AG09309 (cell line): Measurements from ENCODE around the gene GNAQ.

ENCODE experiments used
- DNase-seq: peaks from one replicate; pipeline ENCODE4 v3.0.0-alpha.2; 2010; ENCODE audit warnings: low read depth
- H3K4me3 ChIP-seq: 2 replicates; pipeline ENCODE4 v1.5.1; 2011; ENCODE audit warnings: mild to moderate bottlenecking, low read depth, low read length, moderate library complexity; ENCODE audit not compliant: control insufficient read depth
- TF ChIP-seq, protein P1 (sequence below): IDR thresholded peaks from 2 replicates; pipeline ENCODE4 v1.5.1; 2011; ENCODE audit warnings: mild to moderate bottlenecking, low read depth, low read length, inconsistent platforms; ENCODE audit not compliant: insufficient read depth, control insufficient read depth; ENCODE audit errors: missing control alignments

Gene GNAQ

DNA sequence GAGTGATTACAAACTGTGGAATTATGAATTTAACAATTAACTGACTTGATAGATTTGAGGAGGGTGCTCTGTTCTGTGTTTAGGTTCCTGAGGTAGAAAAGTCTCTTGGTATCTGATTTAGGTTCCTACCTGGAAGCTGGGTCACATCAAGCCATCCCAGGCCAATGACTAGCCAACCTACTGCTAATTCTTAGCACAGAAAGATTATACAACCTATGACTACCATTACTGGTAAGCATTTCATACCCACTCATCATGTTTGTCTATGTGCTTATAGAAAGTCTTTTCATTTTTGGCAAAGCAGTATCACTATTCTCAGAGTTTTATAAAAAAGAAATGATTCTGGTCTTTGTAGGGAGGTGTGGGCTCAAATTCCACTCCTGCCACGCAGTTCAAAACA lies 49.7 kb downstream of the GNAQ start:
- TF ChIP-seq, protein P1, sequence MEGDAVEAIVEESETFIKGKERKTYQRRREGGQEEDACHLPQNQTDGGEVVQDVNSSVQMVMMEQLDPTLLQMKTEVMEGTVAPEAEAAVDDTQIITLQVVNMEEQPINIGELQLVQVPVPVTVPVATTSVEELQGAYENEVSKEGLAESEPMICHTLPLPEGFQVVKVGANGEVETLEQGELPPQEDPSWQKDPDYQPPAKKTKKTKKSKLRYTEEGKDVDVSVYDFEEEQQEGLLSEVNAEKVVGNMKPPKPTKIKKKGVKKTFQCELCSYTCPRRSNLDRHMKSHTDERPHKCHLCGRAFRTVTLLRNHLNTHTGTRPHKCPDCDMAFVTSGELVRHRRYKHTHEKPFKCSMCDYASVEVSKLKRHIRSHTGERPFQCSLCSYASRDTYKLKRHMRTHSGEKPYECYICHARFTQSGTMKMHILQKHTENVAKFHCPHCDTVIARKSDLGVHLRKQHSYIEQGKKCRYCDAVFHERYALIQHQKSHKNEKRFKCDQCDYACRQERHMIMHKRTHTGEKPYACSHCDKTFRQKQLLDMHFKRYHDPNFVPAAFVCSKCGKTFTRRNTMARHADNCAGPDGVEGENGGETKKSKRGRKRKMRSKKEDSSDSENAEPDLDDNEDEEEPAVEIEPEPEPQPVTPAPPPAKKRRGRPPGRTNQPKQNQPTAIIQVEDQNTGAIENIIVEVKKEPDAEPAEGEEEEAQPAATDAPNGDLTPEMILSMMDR: no peak
- DNase-seq: no peak
- H3K4me3 ChIP-seq: no peak overlapping the region

DNA sequence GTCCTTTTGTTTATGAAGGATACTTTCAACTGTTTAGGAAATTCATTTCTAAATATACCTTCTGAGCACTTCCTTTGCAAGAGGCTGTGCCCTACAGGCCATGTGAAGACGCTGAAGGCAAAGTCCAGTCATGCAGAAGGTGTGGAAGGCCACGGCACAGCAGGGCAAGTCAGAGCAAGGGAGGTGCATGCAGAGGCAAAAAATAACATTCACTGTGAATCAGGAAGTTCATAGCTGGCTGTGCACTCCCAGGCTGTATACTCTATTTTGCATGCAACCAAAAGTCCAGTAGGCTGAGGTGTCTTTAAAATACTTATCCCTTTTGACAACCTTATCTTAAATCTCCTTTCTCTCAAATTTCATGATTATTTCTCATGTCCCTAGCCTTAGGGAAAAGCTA lies 50.3 kb downstream of the GNAQ start:
- no peak for DNase-seq
- TF ChIP-seq, protein P1: no peak
- no peak overlapping the region for H3K4me3 ChIP-seq

DNA sequence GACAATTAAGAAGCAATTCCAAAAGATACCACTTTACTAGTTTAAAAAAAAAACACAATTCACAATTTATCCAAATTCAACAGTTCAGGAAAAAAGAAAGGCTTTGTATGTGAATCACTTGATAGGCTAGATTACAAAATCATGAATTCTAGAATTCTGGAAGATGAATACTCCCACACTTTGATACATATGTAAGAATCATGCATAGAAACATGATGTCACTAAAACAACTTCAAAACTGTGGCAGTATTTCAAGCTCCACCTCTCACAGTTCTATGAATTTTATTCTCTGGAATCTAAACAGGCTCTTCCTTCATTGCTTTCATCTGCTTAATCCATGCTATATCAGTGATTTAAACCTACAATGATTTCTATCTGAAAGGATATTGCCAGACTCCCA lies 51.0 kb downstream of the GNAQ start:
- DNase-seq: no peak
- no peak overlapping the region for H3K4me3 ChIP-seq
- TF ChIP-seq, protein P1: no peak

DNA sequence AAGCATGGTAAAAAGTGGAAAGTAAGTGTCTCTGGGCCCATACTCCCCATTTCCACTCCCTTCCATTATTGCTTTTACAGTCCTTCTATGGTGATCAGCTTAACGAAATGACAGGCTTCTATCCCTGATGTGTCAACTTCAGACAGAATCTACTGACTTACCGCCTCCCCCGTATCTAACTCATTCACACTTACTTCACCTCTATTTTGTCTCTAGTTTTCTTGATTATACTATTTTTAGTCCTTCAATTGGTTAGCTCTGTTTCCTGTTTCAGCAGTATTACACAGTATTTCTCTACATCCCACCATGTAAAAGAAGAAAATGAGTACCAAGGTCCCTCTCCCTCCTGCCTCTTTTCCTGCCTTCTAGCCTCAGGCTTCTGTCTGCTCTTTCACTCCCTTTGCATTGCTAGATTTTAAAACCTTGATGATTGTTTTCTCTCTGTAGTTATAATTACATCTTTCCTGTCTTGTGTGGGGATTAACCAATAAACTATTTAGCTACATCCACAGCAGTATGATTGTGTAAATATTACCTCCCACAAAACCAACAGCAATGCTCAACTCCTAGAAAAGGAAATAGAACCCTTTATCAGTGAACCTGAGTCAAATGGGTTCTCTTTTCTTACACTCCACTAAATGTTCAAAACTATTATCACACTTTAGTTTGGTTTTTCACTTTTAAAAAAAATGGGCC lies 53.4 kb downstream of the GNAQ start:
- DNase-seq: no peak
- TF ChIP-seq, protein P1: no peak

DNA sequence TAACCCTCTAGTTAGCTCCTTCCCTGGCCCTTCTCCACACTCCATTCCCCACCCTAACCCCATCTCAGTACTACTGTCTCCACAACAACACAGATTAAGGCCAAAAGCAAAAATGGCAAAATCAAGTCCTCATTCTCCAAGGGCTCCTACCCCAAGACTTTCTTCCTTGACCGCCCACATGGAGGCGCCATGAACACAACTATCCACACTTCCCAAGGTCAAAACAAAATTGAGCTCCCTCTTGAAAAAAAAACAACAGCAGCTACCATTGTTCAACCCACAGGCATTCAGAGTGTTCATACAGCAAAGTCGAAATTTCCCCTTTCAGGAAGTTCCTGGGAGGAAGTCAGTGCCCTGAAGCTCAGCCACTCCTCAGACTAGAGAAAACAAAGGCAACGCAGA lies 54.4 kb downstream of the GNAQ start:
- DNase-seq: peak; percentile 61
- TF ChIP-seq, protein P1: peak; percentile 66
- no peak overlapping the region for H3K4me3 ChIP-seq

More for the DNA sequence above, 53.4 kb downstream of the GNAQ start:
- H3K4me3 ChIP-seq: no peak overlapping the region

DNA sequence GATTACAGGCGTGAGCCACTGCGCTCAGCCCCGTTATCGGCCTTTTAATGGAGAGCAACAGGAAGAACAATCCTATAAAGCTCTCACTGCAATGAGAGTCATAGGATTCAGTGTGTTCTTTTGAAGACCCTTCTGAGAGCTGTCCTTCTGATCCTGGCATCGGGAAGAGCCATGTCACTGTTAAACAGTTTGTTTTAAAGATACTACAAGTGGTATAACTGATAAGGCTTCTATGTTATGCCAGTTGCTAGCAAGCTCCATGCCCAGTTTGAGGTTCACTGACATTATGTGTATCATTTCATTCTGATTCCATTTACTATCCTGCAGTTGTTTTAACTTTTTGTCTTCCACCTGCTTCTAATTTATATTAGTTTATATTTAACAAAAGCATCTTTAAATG lies 55.8 kb downstream of the GNAQ start:
- H3K4me3 ChIP-seq: no peak overlapping the region
- TF ChIP-seq, protein P1: no peak
- DNase-seq: no peak

DNA sequence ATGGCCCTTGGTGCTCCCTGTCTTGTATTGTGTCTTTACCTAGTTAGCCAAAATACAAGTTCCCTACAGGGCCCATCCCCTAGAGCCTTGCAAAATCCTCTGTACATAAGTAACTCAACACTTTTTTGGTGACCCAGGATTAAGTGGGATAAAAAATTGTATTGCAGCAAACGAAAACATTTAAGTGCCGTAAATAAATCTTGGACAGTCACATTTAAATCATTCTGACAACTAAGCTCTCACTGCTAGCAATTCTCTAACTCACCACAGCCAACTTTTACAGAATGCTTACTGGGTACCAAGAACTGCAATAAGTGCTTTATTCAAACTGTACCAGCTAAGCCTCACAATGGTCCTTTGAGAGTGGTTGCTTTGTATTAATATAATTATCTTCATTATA lies 56.6 kb downstream of the GNAQ start:
- H3K4me3 ChIP-seq: no peak overlapping the region
- no peak for DNase-seq

More for the DNA sequence above, 56.6 kb downstream of the GNAQ start:
- TF ChIP-seq, protein P1: no peak
